Panc1 (cell line): Measurements from ENCODE around the gene SPCS2. TPM values are rescaled to one million over a fixed set of nuclear protein-coding genes. Genes with fewer than 3 reads are reported as not detected.

Experiments
- ATAC-seq: fragments of 200-7000 bp; cut with Tn5 transposase; 2 replicates; pipeline ENCODE4 v1.9.1; 2020; ENCODE audit warnings: mild to moderate bottlenecking, moderate library complexity
- BruUV-seq: library from RNA; stranded (reverse); fragments of 400-500 nt; replicated peaks from 2 replicates; lab custom pipeline; 2021; lab: Mats Ljungman, UMichigan
- CTCF ChIA-PET: fragments of 300-600 bp; sonication (Branson Sonifier 250); formaldehyde crosslinking; loops from one replicate; lab custom pipeline; 2022; ENCODE audit warnings: antibody characterized with exemption; lab: Charles Lee
- POLR2A ChIA-PET: fragments of 300-600 bp; sonication (Branson Sonifier 250); formaldehyde crosslinking; loops from one replicate; lab custom pipeline; 2022; ENCODE audit warnings: antibody characterized with exemption; lab: Charles Lee
- DNase-seq: peaks from one replicate; pipeline ENCODE4 v3.0.0-alpha.2; 2010; ENCODE audit warnings: low read depth, low spot score
- H3K27ac ChIP-seq: 2 replicates; pipeline ENCODE4 v1.5.1; 2011; ENCODE audit warnings: mild to moderate bottlenecking, low read length, inconsistent platforms
- H3K27me3 ChIP-seq: fragments of 200-500 bp; sonication (Bioruptor generic); 2 replicates; pipeline ENCODE4 v1.6.0; 2014; ENCODE audit warnings: low read length, inconsistent platforms; ENCODE audit not compliant: control insufficient read depth, insufficient read depth
- H3K36me3 ChIP-seq: fragments of 200-500 bp; sonication (Bioruptor generic); 2 replicates; pipeline ENCODE4 v1.5.1; 2014; ENCODE audit warnings: inconsistent platforms, mild to moderate bottlenecking, low read length, moderate library complexity; ENCODE audit not compliant: control insufficient read depth, insufficient read depth
- H3K4me1 ChIP-seq: 2 replicates; pipeline ENCODE4 v1.5.1; 2011; ENCODE audit warnings: inconsistent platforms, mild to moderate bottlenecking, low read length, moderate library complexity; ENCODE audit not compliant: control insufficient read depth, insufficient read depth
- H3K4me3 ChIP-seq, 2 experiments: 2 replicates each; pipeline ENCODE4 v1.5.1; 2011 to 2012; ENCODE audit warnings: low read depth in 2 of 2, low read length in 2 of 2, mild to moderate bottlenecking in 2 of 2, inconsistent platforms in 1 of 2, moderate library complexity in 1 of 2
- H3K9me3 ChIP-seq: fragments of 200-500 bp; sonication (Bioruptor generic); 2 replicates; pipeline ENCODE4 v1.5.1; 2014; ENCODE audit warnings: low read depth, mild to moderate bottlenecking, inconsistent platforms, low read length, moderate library complexity; ENCODE audit not compliant: control insufficient read depth, insufficient read depth
- CTCF ChIP-seq: fragments of 450-650 bp; IDR thresholded peaks from 2 replicates; pipeline ENCODE4 v1.5.1; 2017; ENCODE audit warnings: mild to moderate bottlenecking
- POLR2AphosphoS5 ChIP-seq: IDR thresholded peaks from 2 replicates; pipeline ENCODE4 v1.6.1; 2012; ENCODE audit warnings: mild to moderate bottlenecking, low read depth, low read length, moderate library complexity
- SIN3A ChIP-seq: IDR thresholded peaks from 2 replicates; pipeline ENCODE4 v1.6.1; 2012; ENCODE audit warnings: low read depth, mild to moderate bottlenecking, low read length, moderate library complexity, borderline replicate concordance; ENCODE audit not compliant: insufficient read depth
- TCF7L2 ChIP-seq: IDR thresholded peaks from 2 replicates; pipeline ENCODE4 v1.6.1; 2011; ENCODE audit warnings: mild to moderate bottlenecking, low read depth, low read length, inconsistent platforms
- in situ Hi-C: cut with HindIII; loops from 2 replicates; pipeline ENCODE4 v1.10.0; 2016; ENCODE audit warnings: low sequenced_read_pairs, low pct_unique_long_range_greater_than_20kb
- intact Hi-C: fragments of 100-400 bp; cut with micrococcal nuclease; formaldehyde crosslinking; loops from one replicate; pipeline ENCODE4 v1.10.0; 2022; ENCODE audit not compliant: unreplicated experiment
- total RNA-seq: library from RNA; stranded (reverse); gene quantifications from one replicate; pipeline ENCODE4 v1.2.1, GENCODE V29; 2021; ENCODE audit not compliant: unreplicated experiment
- TF ChIP-seq, protein P1 (sequence below), 2 experiments: IDR thresholded peaks; 2 replicates each; pipeline ENCODE4 v1.6.1; 2011 to 2012; ENCODE audit warnings: low read depth in 2 of 2, control low read depth in 1 of 2, low read length in 1 of 2, mild to moderate bottlenecking in 1 of 2, moderate library complexity in 1 of 2; ENCODE audit not compliant: insufficient read depth in 1 of 2

The SPCS2 gene
- total RNA-seq, 1 experiment from 2014 or later = 242 TPM

DNA sequence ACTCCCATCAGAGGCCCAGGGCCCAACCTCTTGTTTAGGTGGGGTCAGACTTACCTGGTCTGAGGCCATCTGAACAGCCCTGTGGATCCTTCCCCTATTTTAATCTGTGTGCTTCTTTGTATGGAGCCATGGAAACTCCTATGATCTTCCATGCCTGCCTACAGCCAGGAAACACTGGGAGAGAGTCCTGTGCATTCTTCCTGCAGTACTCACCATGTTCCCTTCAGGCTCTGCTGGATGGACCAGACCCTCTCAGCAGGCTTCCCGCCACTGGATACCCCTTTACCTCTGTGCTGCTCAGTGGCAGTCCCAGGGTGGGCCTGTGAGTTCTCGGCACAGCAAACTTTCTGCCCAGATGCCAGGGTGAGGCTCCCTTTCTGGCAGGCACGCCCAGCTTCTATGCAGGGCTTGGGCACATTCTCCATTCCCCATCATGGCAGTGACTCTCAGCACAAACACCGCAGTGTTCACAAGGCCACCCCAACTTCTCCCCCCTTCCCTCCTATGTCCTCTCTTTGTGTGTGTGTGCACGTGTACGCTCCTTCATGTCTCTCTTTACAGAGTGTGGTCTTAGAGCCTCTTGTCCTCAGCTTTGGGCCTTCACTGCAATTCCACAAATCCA is 74.5 kb downstream of the SPCS2 start:
- H3K4me1 ChIP-seq = no peaks in the 10 kb centered on the region
- TF ChIP-seq TCF7L2 (no peak), POLR2AphosphoS5 (no peak), CTCF (no peak), SIN3A (no peak)
- TF ChIP-seq, protein P1, sequence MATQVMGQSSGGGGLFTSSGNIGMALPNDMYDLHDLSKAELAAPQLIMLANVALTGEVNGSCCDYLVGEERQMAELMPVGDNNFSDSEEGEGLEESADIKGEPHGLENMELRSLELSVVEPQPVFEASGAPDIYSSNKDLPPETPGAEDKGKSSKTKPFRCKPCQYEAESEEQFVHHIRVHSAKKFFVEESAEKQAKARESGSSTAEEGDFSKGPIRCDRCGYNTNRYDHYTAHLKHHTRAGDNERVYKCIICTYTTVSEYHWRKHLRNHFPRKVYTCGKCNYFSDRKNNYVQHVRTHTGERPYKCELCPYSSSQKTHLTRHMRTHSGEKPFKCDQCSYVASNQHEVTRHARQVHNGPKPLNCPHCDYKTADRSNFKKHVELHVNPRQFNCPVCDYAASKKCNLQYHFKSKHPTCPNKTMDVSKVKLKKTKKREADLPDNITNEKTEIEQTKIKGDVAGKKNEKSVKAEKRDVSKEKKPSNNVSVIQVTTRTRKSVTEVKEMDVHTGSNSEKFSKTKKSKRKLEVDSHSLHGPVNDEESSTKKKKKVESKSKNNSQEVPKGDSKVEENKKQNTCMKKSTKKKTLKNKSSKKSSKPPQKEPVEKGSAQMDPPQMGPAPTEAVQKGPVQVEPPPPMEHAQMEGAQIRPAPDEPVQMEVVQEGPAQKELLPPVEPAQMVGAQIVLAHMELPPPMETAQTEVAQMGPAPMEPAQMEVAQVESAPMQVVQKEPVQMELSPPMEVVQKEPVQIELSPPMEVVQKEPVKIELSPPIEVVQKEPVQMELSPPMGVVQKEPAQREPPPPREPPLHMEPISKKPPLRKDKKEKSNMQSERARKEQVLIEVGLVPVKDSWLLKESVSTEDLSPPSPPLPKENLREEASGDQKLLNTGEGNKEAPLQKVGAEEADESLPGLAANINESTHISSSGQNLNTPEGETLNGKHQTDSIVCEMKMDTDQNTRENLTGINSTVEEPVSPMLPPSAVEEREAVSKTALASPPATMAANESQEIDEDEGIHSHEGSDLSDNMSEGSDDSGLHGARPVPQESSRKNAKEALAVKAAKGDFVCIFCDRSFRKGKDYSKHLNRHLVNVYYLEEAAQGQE (IDR thresholded peaks at IDR 0.05; ENCODE audit: insufficient read depth in 1 of 2, low read depth in 2 of 2, low read length in 1 of 2) = no peak
- ChIA-PET POLR2A (no interaction called here), CTCF (interaction anchor here (0.6 to 2.5 kb wide), 8 partner anchors 13 to 225 kb away, joined by 3 to 41 read pairs (median 9); no protein-coding TSS in a partner anchor)
- no TSS peak for BruUV-seq
- no peaks in the 10 kb centered on the region for H3K27me3 ChIP-seq
- intact Hi-C loops = loop anchor here (1.0 to 5.0 kb wide), 2 partner anchors 119 to 225 kb away; no protein-coding TSS in a partner anchor
- DNase-seq (no peak), ATAC-seq (peak; percentile 40)
- no peak overlapping the region for H3K4me3 ChIP-seq
- H3K36me3 ChIP-seq = no peaks in the 10 kb centered on the region
- in situ Hi-C loops = loop anchor here (25.0 kb wide), 2 partner anchors 89 to 214 kb away; partner anchors contain the start of gene TPBGL
- no peak overlapping the region for H3K27ac ChIP-seq
- no peaks in the 10 kb centered on the region for H3K9me3 ChIP-seq

DNA sequence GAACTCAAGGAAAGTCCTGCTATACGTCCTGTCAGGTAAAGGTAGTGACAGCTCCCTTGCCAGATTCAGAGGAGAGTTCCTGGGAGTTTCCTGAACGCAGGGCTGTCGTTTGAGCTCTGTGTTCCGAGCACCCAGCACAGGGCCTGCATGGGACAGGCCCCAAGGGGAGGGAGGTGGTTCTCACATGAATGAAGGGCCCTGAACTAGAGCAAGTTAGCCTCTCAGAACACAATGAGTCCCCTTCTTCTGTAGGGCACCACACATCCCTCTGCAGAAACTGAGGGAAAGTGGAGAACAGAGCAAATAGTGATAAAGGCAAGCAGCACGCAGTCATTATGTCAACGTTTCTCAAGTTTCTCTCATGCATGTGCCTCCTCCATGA is 75.0 kb downstream of the SPCS2 start:
- BruUV-seq = no TSS peak
- ATAC-seq (no peak), DNase-seq (no peak)
- in situ Hi-C loops (loop anchor here (25.0 kb wide), 2 partner anchors 88 to 213 kb away; partner anchors contain the start of gene TPBGL), intact Hi-C loops (loop anchor here (5.0 kb wide), 1 partner anchor 118 kb away; no protein-coding TSS in a partner anchor)
- no peak overlapping the region for H3K4me3 ChIP-seq
- POLR2A ChIA-PET = no interaction called here
- no peaks in the 10 kb centered on the region for H3K27me3 ChIP-seq
- no peaks in the 10 kb centered on the region for H3K4me1 ChIP-seq
- no peaks in the 10 kb centered on the region for H3K36me3 ChIP-seq
- H3K9me3 ChIP-seq = no peaks in the 10 kb centered on the region
- H3K27ac ChIP-seq = no peak overlapping the region
- CTCF ChIA-PET = interaction anchor here (2.4 to 2.5 kb wide), 2 partner anchors 116 to 181 kb away, joined by 21 to 41 read pairs; no protein-coding TSS in a partner anchor
- TF ChIP-seq CTCF (no peak), TCF7L2 (no peak), POLR2AphosphoS5 (no peak), SIN3A (no peak)
- TF ChIP-seq, protein P1 (IDR thresholded peaks at IDR 0.05; ENCODE audit: insufficient read depth in 1 of 2, low read depth in 2 of 2, low read length in 1 of 2) = no peak
